IMR-90 (cell line): ENCODE data around the gene PLEKHS1. TPM values are rescaled to one million over a fixed set of nuclear protein-coding genes. Genes with fewer than 3 reads are reported as not detected.

Experiments
- ATAC-seq: fragments of 200-7000 bp; cut with Tn5 transposase; 2 replicates; pipeline ENCODE4 v1.9.1; 2020; ENCODE audit warnings: low read depth, mild to moderate bottlenecking, moderate library complexity
- BruUV-seq: library from RNA; stranded (reverse); fragments of 400-500 nt; replicated peaks from 2 replicates; lab custom pipeline; 2021; lab: Mats Ljungman, UMichigan
- CTCF ChIA-PET: fragments of 300-600 bp; formaldehyde crosslinking; extraction: SDS; loops from one replicate; lab custom pipeline; 2021; ENCODE audit warnings: antibody characterized with exemption; lab: Yijun Ruan, JAX
- POLR2A ChIA-PET: fragments of 300-600 bp; sonication (Branson Sonifier 250); formaldehyde crosslinking; loops from one replicate; lab custom pipeline; 2022; ENCODE audit warnings: antibody characterized with exemption; ENCODE audit not compliant: unreplicated experiment; lab: Charles Lee
- DNase-seq: peaks from one replicate; pipeline ENCODE4 v3.0.0; 2013
- H2AFZ ChIP-seq: replicated peaks from 2 replicates; pipeline ENCODE3; 2013; ENCODE audit warnings: low read length, mild to moderate bottlenecking; ENCODE audit not compliant: poor library complexity
- H2AK5ac ChIP-seq: 2 replicates; pipeline ENCODE4 v1.6.1; 2013; ENCODE audit warnings: low read depth, low read length, inconsistent platforms
- H2AK9ac ChIP-seq: replicated peaks from 2 replicates; pipeline ENCODE3; 2013; ENCODE audit warnings: mild to moderate bottlenecking, low read depth, low read length, moderate library complexity; ENCODE audit not compliant: poor library complexity
- H2BK120ac ChIP-seq: 2 replicates; pipeline ENCODE4 v1.6.1; 2013; ENCODE audit warnings: low read depth, low read length, inconsistent platforms
- H2BK15ac ChIP-seq: 3 replicates; pipeline ENCODE4 v1.6.1; 2013; ENCODE audit warnings: low read depth, low read length, inconsistent platforms
- H2BK20ac ChIP-seq: 2 replicates; pipeline ENCODE4 v1.6.1; 2013; ENCODE audit warnings: low read depth, mild to moderate bottlenecking, inconsistent platforms, low read length, moderate library complexity
- H2BK5ac ChIP-seq: 2 replicates; pipeline ENCODE4 v1.6.1; 2013; ENCODE audit warnings: mild to moderate bottlenecking, low read depth, low read length, inconsistent platforms; ENCODE audit not compliant: poor library complexity, severe bottlenecking
- H3K14ac ChIP-seq: replicated peaks from 2 replicates; pipeline ENCODE4 v1.6.1; 2013; ENCODE audit warnings: low read depth, low read length, inconsistent platforms
- H3K18ac ChIP-seq: 2 replicates; pipeline ENCODE4 v1.6.1; 2013; ENCODE audit warnings: low read depth, low read length, control low read depth
- H3K23ac ChIP-seq: 2 replicates; pipeline ENCODE4 v1.6.1; 2013; ENCODE audit warnings: low read depth, low read length, inconsistent platforms
- H3K27ac ChIP-seq: 2 replicates; pipeline ENCODE4 v1.5.1; 2013; ENCODE audit warnings: mild to moderate bottlenecking, control low read depth, low read length; ENCODE audit not compliant: insufficient read depth
- H3K27me3 ChIP-seq: 2 replicates; pipeline ENCODE4 v1.6.1; 2013; ENCODE audit warnings: low read length; ENCODE audit not compliant: control insufficient read depth, insufficient read depth
- H3K36me3 ChIP-seq: 2 replicates; pipeline ENCODE4 v1.6.1; 2013; ENCODE audit warnings: low read length, mixed read lengths; ENCODE audit not compliant: control insufficient read depth, insufficient read depth
- H3K4ac ChIP-seq: 2 replicates; pipeline ENCODE4 v1.6.1; 2013; ENCODE audit warnings: low read depth, low read length, inconsistent platforms
- H3K4me1 ChIP-seq: 2 replicates; pipeline ENCODE4 v1.6.1; 2013; ENCODE audit warnings: low read length, mixed read lengths; ENCODE audit not compliant: control insufficient read depth, insufficient read depth
- H3K4me2 ChIP-seq: 2 replicates; pipeline ENCODE4 v1.6.1; 2013; ENCODE audit warnings: low read depth, mild to moderate bottlenecking, control low read depth, low read length, moderate library complexity
- H3K4me3 ChIP-seq: 2 replicates; pipeline ENCODE4 v1.5.1; 2013; ENCODE audit warnings: low read depth, mild to moderate bottlenecking, control low read depth, low read length, moderate library complexity; ENCODE audit not compliant: insufficient read depth
- H3K56ac ChIP-seq: 2 replicates; pipeline ENCODE4 v1.6.1; 2013; ENCODE audit warnings: low read length, inconsistent platforms; ENCODE audit not compliant: insufficient read depth; ENCODE audit errors: extremely low read depth
- H3K79me1 ChIP-seq, 2 experiments: 2 replicates each; pipeline ENCODE4 v1.6.1; 2013; ENCODE audit warnings: low read length in 2 of 2, inconsistent platforms in 1 of 2, low read depth in 1 of 2
- H3K9ac ChIP-seq: 2 replicates; pipeline ENCODE4 v1.6.1; 2013; ENCODE audit warnings: low read depth, low read length, control low read depth
- H3K9me1 ChIP-seq: 2 replicates; pipeline ENCODE4 v1.6.1; 2013; ENCODE audit warnings: low read length, inconsistent platforms; ENCODE audit not compliant: insufficient read depth
- H3K9me3 ChIP-seq: 2 replicates; pipeline ENCODE4 v1.6.1; 2013; ENCODE audit warnings: low read length; ENCODE audit not compliant: control insufficient read depth, insufficient read depth
- H4K20me1 ChIP-seq: 2 replicates; pipeline ENCODE4 v1.6.1; 2013; ENCODE audit warnings: low read length, inconsistent platforms; ENCODE audit not compliant: insufficient read depth
- H4K5ac ChIP-seq: 2 replicates; pipeline ENCODE4 v1.6.1; 2013; ENCODE audit warnings: mild to moderate bottlenecking, low read depth, low read length, control low read depth
- H4K8ac ChIP-seq, 2 experiments: 2 replicates each; pipeline ENCODE4 v1.6.1; 2013; ENCODE audit warnings: low read depth in 2 of 2, low read length in 2 of 2, control low read depth in 1 of 2, inconsistent platforms in 1 of 2
- H4K91ac ChIP-seq: 2 replicates; pipeline ENCODE4 v1.6.1; 2013; ENCODE audit warnings: low read depth, low read length, inconsistent platforms; ENCODE audit not compliant: insufficient read depth
- BHLHE40 ChIP-seq: fragments of 150-350 bp; IDR thresholded peaks from 2 replicates; pipeline ENCODE4 v1.6.1; 2016; ENCODE audit warnings: mild to moderate bottlenecking, low read depth, low read length
- CEBPB ChIP-seq: IDR thresholded peaks from 2 replicates; pipeline ENCODE4 v1.6.1; 2012; ENCODE audit warnings: low read depth, low read length, improper control_type of control experiment
- CHD1 ChIP-seq: IDR thresholded peaks from 2 replicates; pipeline ENCODE4 v1.6.1; 2012; ENCODE audit warnings: low read depth, low read length, improper control_type of control experiment
- ELK1 ChIP-seq: fragments of 150-350 bp; IDR thresholded peaks from 2 replicates; pipeline ENCODE4 v1.6.1; 2016; ENCODE audit warnings: low read depth, mild to moderate bottlenecking, low read length, moderate library complexity, borderline replicate concordance
- FOS ChIP-seq: fragments of 150-350 bp; IDR thresholded peaks from 2 replicates; pipeline ENCODE4 v1.6.1; 2016; ENCODE audit warnings: low read depth, low read length
- MAFK ChIP-seq: IDR thresholded peaks from 2 replicates; pipeline ENCODE4 v1.6.1; 2012; ENCODE audit warnings: low read depth, low read length, improper control_type of control experiment
- MAZ ChIP-seq: IDR thresholded peaks from 2 replicates; pipeline ENCODE4 v1.6.1; 2012; ENCODE audit warnings: low read depth, mild to moderate bottlenecking, low read length, improper control_type of control experiment, moderate library complexity, borderline replicate concordance
- MXI1 ChIP-seq: IDR thresholded peaks from 2 replicates; pipeline ENCODE4 v1.6.1; 2012; ENCODE audit warnings: low read depth, mild to moderate bottlenecking, low read length, moderate library complexity, borderline replicate concordance
- NFE2L2 ChIP-seq: fragments of 150-350 bp; IDR thresholded peaks from 2 replicates; pipeline ENCODE4 v1.6.1; 2016; ENCODE audit warnings: low read depth, mild to moderate bottlenecking, low read length
- RAD21 ChIP-seq: IDR thresholded peaks from 2 replicates; pipeline ENCODE4 v1.6.1; 2012; ENCODE audit warnings: low read length, improper control_type of control experiment
- RCOR1 ChIP-seq: IDR thresholded peaks from 2 replicates; pipeline ENCODE4 v1.6.1; 2012; ENCODE audit warnings: mild to moderate bottlenecking, low read length, improper control_type of control experiment; ENCODE audit not compliant: insufficient replicate concordance
- RFX5 ChIP-seq: IDR thresholded peaks from 2 replicates; pipeline ENCODE4 v1.8.0; 2012; ENCODE audit warnings: low read depth, mild to moderate bottlenecking, low read length, moderate library complexity
- WGBS, 2 experiments: methylation state at CpG; one replicate each; pipeline versions ENCODE4 v1.1.5 to v1.1.7; 2013; ENCODE audit warnings: missing lambda C conversion rate in 2 of 2; ENCODE audit not compliant: insufficient read length in 1 of 2; ENCODE audit errors: extremely low coverage in 2 of 2; 5-methylcytosine and 5-hydroxymethylcytosine counted together
- dilution Hi-C: fragments of 300-500 bp; cut with HindIII; formaldehyde crosslinking; loops from one replicate; pipeline ENCODE4 v1.14.3; 2018; ENCODE audit warnings: low sequenced_read_pairs; ENCODE audit not compliant: unreplicated experiment
- in situ Hi-C: fragments of 300-500 bp; cut with MboI; formaldehyde crosslinking; loops from 3 replicates; pipeline ENCODE4 v1.14.3; 2019; ENCODE audit warnings: low sequenced_read_pairs, inconsistent platforms, mixed read lengths
- intact Hi-C: fragments of 100-400 bp; cut with micrococcal nuclease; formaldehyde crosslinking; loops from 2 replicates; pipeline ENCODE4 v1.10.0; 2022
- polyA plus RNA-seq, 3 experiments: library from polyadenylated mRNA; depleted of rRNA; stranded (reverse); fragments of >200 nt; gene quantifications; 2 replicates each; pipeline ENCODE4 v1.2.3, GENCODE V29; 2012; ENCODE audit warnings: low replicate concordance in 1 of 3
- total RNA-seq: library from RNA; depleted of rRNA; stranded (reverse); fragments of >200 nt; gene quantifications from 2 replicates; pipeline ENCODE4 v1.2.3, GENCODE V29; 2012
- TF ChIP-seq, protein P1 (sequence below): conservative IDR thresholded peaks from 2 replicates; pipeline ENCODE4 v1.5.1; 2012; ENCODE audit warnings: mild to moderate bottlenecking, low read depth, low read length, improper control_type of control experiment

The PLEKHS1 gene
- total and polyA plus RNA-seq, 2 of the 4 experiments (the other 2 are of a cell fraction): not detected

DNA sequence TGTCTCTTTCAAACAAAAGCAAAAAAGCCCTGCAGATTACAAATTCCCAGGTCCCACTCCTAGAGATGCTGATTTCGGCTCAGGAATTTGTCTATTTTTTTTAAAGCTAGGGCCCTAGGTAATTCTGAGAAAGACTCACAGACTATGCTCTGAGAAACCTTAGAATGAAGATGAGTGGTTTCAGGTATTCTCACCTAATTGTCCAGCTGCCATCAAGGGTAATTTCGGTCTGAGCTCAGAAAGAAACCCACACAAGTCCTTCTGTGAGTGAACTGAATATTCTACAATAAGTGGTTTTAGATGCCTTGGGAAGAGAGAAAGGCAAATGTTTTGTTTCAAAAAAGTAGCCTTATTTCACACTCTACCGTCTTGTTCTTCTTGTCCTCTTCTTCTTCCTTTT lies 56.7 kb downstream of the PLEKHS1 start:
- no peak overlapping the region for H3K4me2 ChIP-seq
- H2BK20ac ChIP-seq: no peak overlapping the region
- no peak overlapping the region for H2BK15ac ChIP-seq
- intact Hi-C loops (loop anchor here (10.0 kb wide), 1 partner anchor 1317 kb away; no protein-coding TSS in a partner anchor), in situ Hi-C loops (no loop called here), dilution Hi-C loops (no loop called here)
- no peak overlapping the region for H3K56ac ChIP-seq
- H3K4ac ChIP-seq: no peak overlapping the region
- H4K8ac ChIP-seq: no peak overlapping the region
- no peak overlapping the region for H3K14ac ChIP-seq
- peaks cover 21% of the 10 kb centered on the region for H3K27me3 ChIP-seq
- no peak overlapping the region for H4K5ac ChIP-seq
- no peaks in the 10 kb centered on the region for H3K4me1 ChIP-seq
- POLR2A ChIA-PET: no interaction called here
- ATAC-seq (no peak), DNase-seq (no peak)
- H3K9ac ChIP-seq: no peak overlapping the region
- H3K79me1 ChIP-seq: no peaks in the 10 kb centered on the region
- no TSS peak for BruUV-seq
- H4K91ac ChIP-seq: no peak overlapping the region
- H2AK9ac ChIP-seq: no peak overlapping the region
- H3K4me3 ChIP-seq: no peak overlapping the region
- H3K9me1 ChIP-seq: no peaks in the 10 kb centered on the region
- H3K23ac ChIP-seq: no peak overlapping the region
- no peak overlapping the region for H2BK5ac ChIP-seq
- TF ChIP-seq CHD1 (no peak), RCOR1 (no peak), CEBPB (no peak), MXI1 (no peak), RFX5 (no peak), NFE2L2 (no peak), ELK1 (no peak), MAFK (no peak), MAZ (no peak), RAD21 (no peak), FOS (no peak), BHLHE40 (no peak)
- TF ChIP-seq, protein P1, sequence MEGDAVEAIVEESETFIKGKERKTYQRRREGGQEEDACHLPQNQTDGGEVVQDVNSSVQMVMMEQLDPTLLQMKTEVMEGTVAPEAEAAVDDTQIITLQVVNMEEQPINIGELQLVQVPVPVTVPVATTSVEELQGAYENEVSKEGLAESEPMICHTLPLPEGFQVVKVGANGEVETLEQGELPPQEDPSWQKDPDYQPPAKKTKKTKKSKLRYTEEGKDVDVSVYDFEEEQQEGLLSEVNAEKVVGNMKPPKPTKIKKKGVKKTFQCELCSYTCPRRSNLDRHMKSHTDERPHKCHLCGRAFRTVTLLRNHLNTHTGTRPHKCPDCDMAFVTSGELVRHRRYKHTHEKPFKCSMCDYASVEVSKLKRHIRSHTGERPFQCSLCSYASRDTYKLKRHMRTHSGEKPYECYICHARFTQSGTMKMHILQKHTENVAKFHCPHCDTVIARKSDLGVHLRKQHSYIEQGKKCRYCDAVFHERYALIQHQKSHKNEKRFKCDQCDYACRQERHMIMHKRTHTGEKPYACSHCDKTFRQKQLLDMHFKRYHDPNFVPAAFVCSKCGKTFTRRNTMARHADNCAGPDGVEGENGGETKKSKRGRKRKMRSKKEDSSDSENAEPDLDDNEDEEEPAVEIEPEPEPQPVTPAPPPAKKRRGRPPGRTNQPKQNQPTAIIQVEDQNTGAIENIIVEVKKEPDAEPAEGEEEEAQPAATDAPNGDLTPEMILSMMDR: no peak
- H2BK120ac ChIP-seq: no peak overlapping the region
- CTCF ChIA-PET: interaction anchor here (1.1 kb wide), 1 partner anchor 223 kb away, joined by 3 read pairs; no protein-coding TSS in a partner anchor
- H3K36me3 ChIP-seq: no peaks in the 10 kb centered on the region
- no CpG with 5 or more reads among the region's 3 CpGs for WGBS, 2 experiments
- H2AFZ ChIP-seq: no peak overlapping the region
- H2AK5ac ChIP-seq: no peak overlapping the region
- H3K27ac ChIP-seq: no peak overlapping the region
- H3K18ac ChIP-seq: no peak overlapping the region
- H3K9me3 ChIP-seq: peaks cover 2% of the 10 kb centered on the region; the same call in 1 of the 2 replicates
- H4K20me1 ChIP-seq: no peaks in the 10 kb centered on the region
